Measurements from ENCODE around the gene GADD45B. TPM values are rescaled to one million over a fixed set of nuclear protein-coding genes. Genes with fewer than 3 reads are reported as not detected.

Gene GADD45B
- total RNA-seq, 1 experiment from 2014 or later: 37.9 TPM

DNA sequence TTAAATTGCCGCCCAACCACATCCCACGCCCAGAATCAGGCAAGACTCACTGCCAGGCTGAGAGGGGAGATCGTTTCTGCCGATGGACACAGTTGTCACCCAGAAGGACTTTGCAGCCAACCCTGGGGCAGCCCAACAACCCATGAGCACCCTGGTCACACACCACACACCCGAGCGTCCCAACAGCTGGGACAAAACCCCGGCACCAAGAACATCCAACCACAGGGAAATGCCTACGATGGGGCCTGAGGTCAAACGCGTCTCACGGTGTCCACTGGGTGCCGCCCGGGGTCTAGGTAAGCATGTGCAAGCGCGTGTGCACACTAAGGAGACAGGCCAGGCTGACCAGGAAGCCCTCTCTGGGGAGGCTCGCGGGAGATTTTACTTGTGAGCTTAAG lies 32.1 kb upstream of the GADD45B start:
- ATAC-seq (no peak), DNase-seq (ENCODE audit: low read depth, low spot score) (no peak)
- no peak overlapping the region for H3K4me2 ChIP-seq (ENCODE audit: low read length)
- H3K27ac ChIP-seq (ENCODE audit: low read depth, low read length): no peak overlapping the region
- H4K20me1 ChIP-seq (ENCODE audit: insufficient read depth): 0 out of 2 replicates have a peak, but pooled peaks cover 4% of the 10 kb centered on the region
- peaks cover 92% of the 10 kb centered on the region for H3K79me2 ChIP-seq (ENCODE audit: insufficient read depth, low read length)
- H3K27me3 ChIP-seq (ENCODE audit: insufficient read depth, low read length): no peaks in the 10 kb centered on the region
- H2AFZ ChIP-seq (ENCODE audit: low read depth, low read length, poor library complexity, severe bottlenecking): no peak overlapping the region
- H3K9me2 ChIP-seq (ENCODE audit: insufficient read depth): no peaks in the 10 kb centered on the region
- RAD21 ChIA-PET (ENCODE audit: low non-redundant PET in 1 of 2, low total read pairs in 2 of 2, uncharacterized antibody in 2 of 2, unreplicated experiment in 2 of 2): no interaction called here
- H3K4me3 ChIP-seq (replicated peaks in 1 of 2; ENCODE audit: low read depth in 1 of 2, low read length in 2 of 2): no peak overlapping the region
- no TSS peak for BruUV-seq (replicated peaks)
- POLR2A ChIA-PET: no interaction called here
- no peak for TF ChIP-seq CTCF (IDR thresholded peaks at IDR 0.05 in 2 of 3, conservative IDR thresholded peaks at IDR 0.05 in 1 of 3; ENCODE audit: borderline replicate concordance in 1 of 3, insufficient read depth in 1 of 3, low read depth in 2 of 3, low read length in 2 of 3)
- no peak for TF ChIP-seq TCF7L2 (IDR thresholded peaks at IDR 0.05; ENCODE audit: borderline replicate concordance, extremely low read depth, insufficient read depth, insufficient read length)
- no peak for TF ChIP-seq ELF1 (IDR thresholded peaks at IDR 0.05; ENCODE audit: borderline replicate concordance, low read depth)
- no peak for TF ChIP-seq EZH2phosphoT487 (IDR thresholded peaks at IDR 0.05; ENCODE audit: borderline replicate concordance)
- TF ChIP-seq ZFX (IDR thresholded peaks at IDR 0.05): no peak
- TF ChIP-seq, protein P1, sequence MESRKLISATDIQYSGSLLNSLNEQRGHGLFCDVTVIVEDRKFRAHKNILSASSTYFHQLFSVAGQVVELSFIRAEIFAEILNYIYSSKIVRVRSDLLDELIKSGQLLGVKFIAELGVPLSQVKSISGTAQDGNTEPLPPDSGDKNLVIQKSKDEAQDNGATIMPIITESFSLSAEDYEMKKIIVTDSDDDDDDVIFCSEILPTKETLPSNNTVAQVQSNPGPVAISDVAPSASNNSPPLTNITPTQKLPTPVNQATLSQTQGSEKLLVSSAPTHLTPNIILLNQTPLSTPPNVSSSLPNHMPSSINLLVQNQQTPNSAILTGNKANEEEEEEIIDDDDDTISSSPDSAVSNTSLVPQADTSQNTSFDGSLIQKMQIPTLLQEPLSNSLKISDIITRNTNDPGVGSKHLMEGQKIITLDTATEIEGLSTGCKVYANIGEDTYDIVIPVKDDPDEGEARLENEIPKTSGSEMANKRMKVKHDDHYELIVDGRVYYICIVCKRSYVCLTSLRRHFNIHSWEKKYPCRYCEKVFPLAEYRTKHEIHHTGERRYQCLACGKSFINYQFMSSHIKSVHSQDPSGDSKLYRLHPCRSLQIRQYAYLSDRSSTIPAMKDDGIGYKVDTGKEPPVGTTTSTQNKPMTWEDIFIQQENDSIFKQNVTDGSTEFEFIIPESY (IDR thresholded peaks at IDR 0.05; ENCODE audit: extremely low read depth, insufficient replicate concordance, low read length): no peak
- TF ChIP-seq SIN3A (IDR thresholded peaks at IDR 0.05; ENCODE audit: low read depth): no peak
- TF ChIP-seq CBX3 (IDR thresholded peaks at IDR 0.05; ENCODE audit: low read depth): no peak
- no peak for TF ChIP-seq SRF (IDR thresholded peaks at IDR 0.05; ENCODE audit: low read depth)
- TF ChIP-seq SP1 (IDR thresholded peaks at IDR 0.05; ENCODE audit: low read depth): no peak
- TF ChIP-seq EZH2 (IDR thresholded peaks at IDR 0.05): no peak
- no peak for TF ChIP-seq MAX (IDR thresholded peaks at IDR 0.05)
- TF ChIP-seq ATF3 (IDR thresholded peaks at IDR 0.05): no peak
- TF ChIP-seq FOSL1 (IDR thresholded peaks at IDR 0.05; ENCODE audit: low read depth): no peak
- TF ChIP-seq, protein P2, sequence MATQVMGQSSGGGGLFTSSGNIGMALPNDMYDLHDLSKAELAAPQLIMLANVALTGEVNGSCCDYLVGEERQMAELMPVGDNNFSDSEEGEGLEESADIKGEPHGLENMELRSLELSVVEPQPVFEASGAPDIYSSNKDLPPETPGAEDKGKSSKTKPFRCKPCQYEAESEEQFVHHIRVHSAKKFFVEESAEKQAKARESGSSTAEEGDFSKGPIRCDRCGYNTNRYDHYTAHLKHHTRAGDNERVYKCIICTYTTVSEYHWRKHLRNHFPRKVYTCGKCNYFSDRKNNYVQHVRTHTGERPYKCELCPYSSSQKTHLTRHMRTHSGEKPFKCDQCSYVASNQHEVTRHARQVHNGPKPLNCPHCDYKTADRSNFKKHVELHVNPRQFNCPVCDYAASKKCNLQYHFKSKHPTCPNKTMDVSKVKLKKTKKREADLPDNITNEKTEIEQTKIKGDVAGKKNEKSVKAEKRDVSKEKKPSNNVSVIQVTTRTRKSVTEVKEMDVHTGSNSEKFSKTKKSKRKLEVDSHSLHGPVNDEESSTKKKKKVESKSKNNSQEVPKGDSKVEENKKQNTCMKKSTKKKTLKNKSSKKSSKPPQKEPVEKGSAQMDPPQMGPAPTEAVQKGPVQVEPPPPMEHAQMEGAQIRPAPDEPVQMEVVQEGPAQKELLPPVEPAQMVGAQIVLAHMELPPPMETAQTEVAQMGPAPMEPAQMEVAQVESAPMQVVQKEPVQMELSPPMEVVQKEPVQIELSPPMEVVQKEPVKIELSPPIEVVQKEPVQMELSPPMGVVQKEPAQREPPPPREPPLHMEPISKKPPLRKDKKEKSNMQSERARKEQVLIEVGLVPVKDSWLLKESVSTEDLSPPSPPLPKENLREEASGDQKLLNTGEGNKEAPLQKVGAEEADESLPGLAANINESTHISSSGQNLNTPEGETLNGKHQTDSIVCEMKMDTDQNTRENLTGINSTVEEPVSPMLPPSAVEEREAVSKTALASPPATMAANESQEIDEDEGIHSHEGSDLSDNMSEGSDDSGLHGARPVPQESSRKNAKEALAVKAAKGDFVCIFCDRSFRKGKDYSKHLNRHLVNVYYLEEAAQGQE (IDR thresholded peaks at IDR 0.05; ENCODE audit: low read depth): no peak
- TF ChIP-seq YY1 (IDR thresholded peaks at IDR 0.05; ENCODE audit: extremely low read depth, insufficient replicate concordance, low read depth, low read length): no peak
- no peak for TF ChIP-seq POLR2A (IDR thresholded peaks at IDR 0.05; ENCODE audit: borderline replicate concordance, extremely low read depth, insufficient read depth, insufficient read length)
- TF ChIP-seq CEBPB (IDR thresholded peaks at IDR 0.05; ENCODE audit: low read depth): no peak
- TF ChIP-seq RAD21 (IDR thresholded peaks at IDR 0.05; ENCODE audit: low read depth): no peak
- no peak for TF ChIP-seq ZNF274 (IDR thresholded peaks at IDR 0.05; ENCODE audit: low read depth, low read length)
- H3K9ac ChIP-seq (ENCODE audit: low read length): no peak overlapping the region
- intact Hi-C loops (cut with micrococcal nuclease): no loop called here
- peaks cover 30 to 32% of the 10 kb centered on the region in 2 experiments; a peak in 3 of 4 replicates for H3K36me3 ChIP-seq (ENCODE audit: control insufficient read depth in 1 of 2, insufficient read depth in 2 of 2, low read length in 2 of 2)
- H3K9me3 ChIP-seq (ENCODE audit: control insufficient read depth in 1 of 2, insufficient read depth in 1 of 2, low read depth in 1 of 2, low read length in 2 of 2): no peaks in the 10 kb centered on the region
- CTCF ChIA-PET: no interaction called here
- no peaks in the 10 kb centered on the region for H3K4me1 ChIP-seq (ENCODE audit: control insufficient read depth in 1 of 2, insufficient read depth in 2 of 2, low read length in 2 of 2)

Measured in HCT116 (cell line).